HepG2 (cell line): ENCODE measurements around the gene TIMM10. TPM values are rescaled to one million over a fixed set of nuclear protein-coding genes. Genes with fewer than 3 reads are reported as not detected.

Source experiments
- CC2D1A ChIP-seq: sonication (generic); formaldehyde crosslinking; IDR thresholded peaks from 2 replicates; pipeline ENCODE4 v1.8.1; 2023; ENCODE audit warnings: mild to moderate bottlenecking, missing genetic modification reagents
- CHCHD3 ChIP-seq: sonication (generic); formaldehyde crosslinking; IDR thresholded peaks from 2 replicates; pipeline ENCODE4 v1.8.0; 2022; ENCODE audit warnings: mild to moderate bottlenecking, missing genetic modification reagents, moderate library complexity
- NR2F2 ChIP-seq: IDR thresholded peaks from 2 replicates; pipeline ENCODE4 v1.6.1; 2012; ENCODE audit warnings: low read depth, inconsistent platforms, borderline replicate concordance
- PHF5A ChIP-seq: IDR thresholded peaks from one replicate; pipeline ENCODE4 v1.6.1; 2018; ENCODE audit warnings: low read depth, missing genetic modification reagents; ENCODE audit not compliant: unreplicated experiment
- POGK ChIP-seq: sonication (generic); formaldehyde crosslinking; conservative IDR thresholded peaks from 2 replicates; pipeline ENCODE4 v1.8.0; 2022; ENCODE audit warnings: mild to moderate bottlenecking, moderate library complexity, missing genetic modification reagents
- SMC3 ChIP-seq: IDR thresholded peaks from 2 replicates; pipeline ENCODE4 v1.6.1; 2011; ENCODE audit warnings: low read length, improper control_type of control experiment
- SRSF4 ChIP-seq: fragments of 200-400 bp; formaldehyde crosslinking; IDR thresholded peaks from one replicate; pipeline ENCODE4 v1.6.1; 2018; ENCODE audit warnings: mild to moderate bottlenecking, low read depth, low read length, moderate library complexity; ENCODE audit not compliant: poor library complexity, severe bottlenecking
- ZBTB10 ChIP-seq: sonication (generic); formaldehyde crosslinking; IDR thresholded peaks from 2 replicates; pipeline ENCODE4 v1.4.0; 2020; ENCODE audit warnings: missing genetic modification reagents, borderline replicate concordance
- ZBTB42 ChIP-seq: sonication (generic); formaldehyde crosslinking; IDR thresholded peaks from 2 replicates; pipeline ENCODE4 v1.5.0; 2020; ENCODE audit warnings: mild to moderate bottlenecking, missing genetic modification reagents
- ZNF142 ChIP-seq: sonication (generic); formaldehyde crosslinking; IDR thresholded peaks from 2 replicates; pipeline ENCODE4 v1.4.0; 2020; ENCODE audit warnings: missing genetic modification reagents
- ZNF274 ChIP-seq: sonication (generic); formaldehyde crosslinking; IDR thresholded peaks from 2 replicates; pipeline ENCODE4 v1.5.1; 2020; ENCODE audit warnings: mild to moderate bottlenecking, missing genetic modification reagents
- ZNF451 ChIP-seq: sonication (generic); formaldehyde crosslinking; IDR thresholded peaks from 2 replicates; pipeline ENCODE4 v1.5.0; 2020; ENCODE audit warnings: mild to moderate bottlenecking, missing genetic modification reagents
- ZNF547 ChIP-seq: sonication (generic); formaldehyde crosslinking; IDR thresholded peaks from 2 replicates; pipeline ENCODE4 v1.5.1; 2020; ENCODE audit warnings: mild to moderate bottlenecking, missing genetic modification reagents
- ZNF766 ChIP-seq: sonication (generic); formaldehyde crosslinking; IDR thresholded peaks from 2 replicates; pipeline ENCODE4 v1.5.0; 2020; ENCODE audit warnings: missing genetic modification reagents, borderline replicate concordance
- ZNF800 ChIP-seq: sonication (generic); formaldehyde crosslinking; IDR thresholded peaks from 2 replicates; pipeline ENCODE4 v1.4.0; 2020; ENCODE audit warnings: missing genetic modification reagents
- polyA plus RNA-seq, 8 experiments: library from polyadenylated mRNA; depleted of rRNA in 3 of 8; stranded (reverse) in 7 of 8; unstranded in 1 of 8; fragments of >200 nt; fragmentation: Illumina TruSeq in 4 of 8; extraction: Trizol in 4 of 8; gene quantifications; 2 replicates each; pipeline versions ENCODE4 v1.2.1 to v1.2.3, GENCODE V29; 2011 to 2016; ENCODE audit warnings: low read depth in 4 of 8, missing spikeins in 1 of 8, mixed read lengths in 1 of 8; ENCODE audit not compliant: insufficient read depth in 1 of 8
- total RNA-seq, 5 experiments: library from RNA; depleted of rRNA; stranded (reverse); fragments of >200 nt; fragmentation: Illumina TruSeq; extraction: Trizol; gene quantifications; 2 replicates each; pipeline ENCODE4 v1.2.3, GENCODE V29; 2016; ENCODE audit warnings: low read depth in 1 of 5

Gene TIMM10
- total and polyA plus RNA-seq, 2 of the 13 experiments (the other 11 are each of a cell fraction or from before 2014, with no cell fraction given): 67.8 to 82.2 TPM

GRCh38 chr11:57530596-57531507, at the start of gene TIMM10 (continued):
- TF ChIP-seq ZNF274 (CRISPR knock-in tag) (peak; percentile 13; the same call in 1 of the 2 replicates), ZBTB42 (no peak), NR2F2 (peak; percentile 9; the same call in 1 of the 2 replicates), ZNF800 (peak; percentile 69; the same call in 1 of the 2 replicates), CC2D1A (CRISPR knock-in tag) (no peak), SMC3 (0 out of 2 replicates have a peak, but pooled peaks have one; percentile 1), CHCHD3 (CRISPR knock-in tag) (no peak), SRSF4 (no peak), POGK (CRISPR knock-in tag) (no peak), ZNF766 (CRISPR knock-in tag) (no peak), ZNF451 (CRISPR knock-in tag) (no peak), ZNF142 (CRISPR knock-in tag) (peak; percentile 83; the same call in 1 of the 2 replicates), ZNF547 (CRISPR knock-in tag) (0 out of 2 replicates have a peak, but pooled peaks have one; percentile 47), PHF5A (CRISPR knock-in tag) (no peak), ZBTB10 (CRISPR knock-in tag) (peak; percentile 54; the same call in 1 of the 2 replicates)
